HepG2 (cell line): ENCODE data around the gene TBC1D7. TPM values are rescaled to one million over a fixed set of nuclear protein-coding genes. Genes with fewer than 3 reads are reported as not detected.
A peak's percentile ranks its signal among the peaks of the same experiment; 100 is the strongest.

Source experiments
- CEBPG ChIP-seq: IDR thresholded peaks from 2 replicates; pipeline ENCODE4 v1.6.1; 2016
- GFI1 ChIP-seq: sonication (generic); formaldehyde crosslinking; IDR thresholded peaks from 2 replicates; pipeline ENCODE4 v1.5.0; 2020; ENCODE audit warnings: missing genetic modification reagents, mild to moderate bottlenecking, borderline replicate concordance
- HMG20A ChIP-seq: IDR thresholded peaks from 2 replicates; pipeline ENCODE4 v1.6.1; 2016; ENCODE audit warnings: borderline replicate concordance
- HMG20B ChIP-seq: conservative IDR thresholded peaks from 2 replicates; pipeline ENCODE4 v1.6.1; 2016; ENCODE audit warnings: missing genetic modification reagents, missing compliant biosample characterization
- HNF4G ChIP-seq, 2 experiments: sonication (generic) in 1 of 2; formaldehyde crosslinking in 1 of 2; IDR thresholded peaks; 2 replicates each; pipeline versions ENCODE4 v1.4.0 to v1.6.1; 2011 to 2020; ENCODE audit warnings: borderline replicate concordance in 2 of 2, low read depth in 2 of 2, mild to moderate bottlenecking in 2 of 2, low read length in 1 of 2, missing genetic modification reagents in 1 of 2, moderate library complexity in 1 of 2
- NCOA2 ChIP-seq: sonication (generic); formaldehyde crosslinking; IDR thresholded peaks from 2 replicates; pipeline ENCODE4 v1.8.0; 2022; ENCODE audit warnings: inconsistent platforms
- NR2C2 ChIP-seq: sonication (generic); formaldehyde crosslinking; IDR thresholded peaks from 2 replicates; pipeline ENCODE4 v1.4.0; 2020; ENCODE audit warnings: missing genetic modification reagents, mild to moderate bottlenecking, moderate library complexity, borderline replicate concordance
- RXRB ChIP-seq: IDR thresholded peaks from 2 replicates; pipeline ENCODE4 v1.6.1; 2016; ENCODE audit warnings: borderline replicate concordance, missing genetic modification reagents, missing compliant biosample characterization
- ZNF878 ChIP-seq: sonication (generic); formaldehyde crosslinking; IDR thresholded peaks from 2 replicates; pipeline ENCODE4 v1.8.1; 2023; ENCODE audit warnings: mild to moderate bottlenecking, missing genetic modification reagents, moderate library complexity
- ZSCAN31 ChIP-seq: sonication (generic); formaldehyde crosslinking; IDR thresholded peaks from 2 replicates; pipeline ENCODE4 v1.5.0; 2020; ENCODE audit warnings: low read depth, mild to moderate bottlenecking, missing genetic modification reagents
- polyA plus RNA-seq, 8 experiments: library from polyadenylated mRNA; depleted of rRNA in 3 of 8; stranded (reverse) in 7 of 8; unstranded in 1 of 8; fragments of >200 nt; fragmentation: Illumina TruSeq in 4 of 8; extraction: Trizol in 4 of 8; gene quantifications; 2 replicates each; pipeline versions ENCODE4 v1.2.1 to v1.2.3, GENCODE V29; 2011 to 2016; ENCODE audit warnings: low read depth in 4 of 8, missing spikeins in 1 of 8, mixed read lengths in 1 of 8; ENCODE audit not compliant: insufficient read depth in 1 of 8
- total RNA-seq, 5 experiments: library from RNA; depleted of rRNA; stranded (reverse); fragments of >200 nt; fragmentation: Illumina TruSeq; extraction: Trizol; gene quantifications; 2 replicates each; pipeline ENCODE4 v1.2.3, GENCODE V29; 2016; ENCODE audit warnings: low read depth in 1 of 5
- TF ChIP-seq, protein P1 (sequence below): sonication (generic); formaldehyde crosslinking; IDR thresholded peaks from 2 replicates; pipeline ENCODE4 v1.5.1; 2020; ENCODE audit warnings: mild to moderate bottlenecking, missing genetic modification reagents, moderate library complexity
- TF ChIP-seq, protein P2 (sequence below): sonication (generic); formaldehyde crosslinking; IDR thresholded peaks from 2 replicates; pipeline ENCODE4 v1.4.0; 2020; ENCODE audit warnings: missing genetic modification reagents
- TF ChIP-seq, protein P3 (sequence below): IDR thresholded peaks from 2 replicates; pipeline ENCODE4 v1.4.0; 2020; ENCODE audit warnings: mild to moderate bottlenecking, missing genetic modification reagents
- TF ChIP-seq, protein P4 (sequence below): sonication (generic); formaldehyde crosslinking; IDR thresholded peaks from 2 replicates; pipeline ENCODE4 v1.5.1; 2020; ENCODE audit warnings: missing genetic modification reagents, mild to moderate bottlenecking, borderline replicate concordance

Gene TBC1D7
- total and polyA plus RNA-seq, 2 of the 13 experiments (the other 11 are each of a cell fraction or from before 2014, with no cell fraction given), result 23.3 to 30.8 TPM

DNA sequence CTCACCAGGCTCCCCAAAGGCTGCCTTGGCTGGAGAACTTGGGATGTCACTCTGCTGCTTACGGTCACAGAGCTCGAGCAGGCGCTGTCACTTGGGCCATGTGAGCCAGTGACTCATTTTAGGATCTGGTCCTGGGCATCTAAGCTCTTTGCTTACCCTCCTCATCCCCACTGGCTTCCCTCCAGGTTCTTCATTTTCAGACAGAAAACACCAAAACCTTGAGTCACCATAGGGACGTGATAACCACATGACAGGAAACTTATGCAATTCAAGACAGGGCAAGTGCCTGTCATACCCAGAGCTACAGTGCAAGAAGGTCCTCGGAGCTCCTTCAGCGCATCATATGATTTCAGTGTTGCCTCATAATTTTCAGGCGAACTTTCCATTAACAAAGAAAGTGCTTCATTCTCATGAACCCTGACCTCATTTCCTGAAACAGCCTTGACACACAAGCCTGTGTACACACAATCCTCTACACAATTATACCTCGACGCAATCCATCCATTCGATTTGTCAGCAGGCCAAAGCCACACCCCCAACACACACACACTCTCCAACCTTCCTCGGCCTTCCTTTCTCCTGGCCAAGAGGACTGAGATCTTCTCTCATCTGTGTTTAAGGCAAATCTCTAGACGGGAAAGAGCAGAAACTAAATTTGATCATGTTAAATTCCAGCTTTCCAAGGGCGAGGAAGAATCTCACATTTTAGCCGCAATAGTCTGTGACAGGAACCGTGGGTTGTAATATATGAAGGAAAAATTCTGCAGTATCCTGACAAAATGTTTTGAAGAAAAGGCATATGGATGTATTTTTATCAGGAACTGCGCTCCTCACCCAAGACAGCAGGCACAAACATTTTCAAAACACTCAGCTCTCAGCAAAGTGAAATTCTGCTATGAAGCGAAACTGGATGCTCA, 25.3 kb downstream of the TBC1D7 start (continued):
- TF ChIP-seq NR2C2 (CRISPR knock-in tag) (peak; percentile 86), RXRB (CRISPR knock-in tag) (peak; percentile 71), CEBPG (CRISPR knock-in tag) (peak; percentile 80), NCOA2 (CRISPR knock-in tag) (peak; percentile 79), ZSCAN31 (CRISPR knock-in tag) (no peak), HMG20A (CRISPR knock-in tag) (peak; percentile 63; the same call in 1 of the 2 replicates), GFI1 (CRISPR knock-in tag) (peak; percentile 48; the same call in 1 of the 2 replicates), ZNF878 (CRISPR knock-in tag) (peak; percentile 41; the same call in 1 of the 2 replicates), HNF4G (IDR thresholded peaks at IDR 0.05; ENCODE audit: borderline replicate concordance, low read depth, low read length) (peak; percentile 17; the same call in 1 of the 2 replicates), HNF4G (CRISPR knock-in tag; IDR thresholded peaks at IDR 0.05; ENCODE audit: borderline replicate concordance, low read depth) (no peak), HMG20B (CRISPR knock-in tag) (0 out of 2 replicates have a peak, but pooled peaks have one; percentile 38)
- TF ChIP-seq, protein P1, sequence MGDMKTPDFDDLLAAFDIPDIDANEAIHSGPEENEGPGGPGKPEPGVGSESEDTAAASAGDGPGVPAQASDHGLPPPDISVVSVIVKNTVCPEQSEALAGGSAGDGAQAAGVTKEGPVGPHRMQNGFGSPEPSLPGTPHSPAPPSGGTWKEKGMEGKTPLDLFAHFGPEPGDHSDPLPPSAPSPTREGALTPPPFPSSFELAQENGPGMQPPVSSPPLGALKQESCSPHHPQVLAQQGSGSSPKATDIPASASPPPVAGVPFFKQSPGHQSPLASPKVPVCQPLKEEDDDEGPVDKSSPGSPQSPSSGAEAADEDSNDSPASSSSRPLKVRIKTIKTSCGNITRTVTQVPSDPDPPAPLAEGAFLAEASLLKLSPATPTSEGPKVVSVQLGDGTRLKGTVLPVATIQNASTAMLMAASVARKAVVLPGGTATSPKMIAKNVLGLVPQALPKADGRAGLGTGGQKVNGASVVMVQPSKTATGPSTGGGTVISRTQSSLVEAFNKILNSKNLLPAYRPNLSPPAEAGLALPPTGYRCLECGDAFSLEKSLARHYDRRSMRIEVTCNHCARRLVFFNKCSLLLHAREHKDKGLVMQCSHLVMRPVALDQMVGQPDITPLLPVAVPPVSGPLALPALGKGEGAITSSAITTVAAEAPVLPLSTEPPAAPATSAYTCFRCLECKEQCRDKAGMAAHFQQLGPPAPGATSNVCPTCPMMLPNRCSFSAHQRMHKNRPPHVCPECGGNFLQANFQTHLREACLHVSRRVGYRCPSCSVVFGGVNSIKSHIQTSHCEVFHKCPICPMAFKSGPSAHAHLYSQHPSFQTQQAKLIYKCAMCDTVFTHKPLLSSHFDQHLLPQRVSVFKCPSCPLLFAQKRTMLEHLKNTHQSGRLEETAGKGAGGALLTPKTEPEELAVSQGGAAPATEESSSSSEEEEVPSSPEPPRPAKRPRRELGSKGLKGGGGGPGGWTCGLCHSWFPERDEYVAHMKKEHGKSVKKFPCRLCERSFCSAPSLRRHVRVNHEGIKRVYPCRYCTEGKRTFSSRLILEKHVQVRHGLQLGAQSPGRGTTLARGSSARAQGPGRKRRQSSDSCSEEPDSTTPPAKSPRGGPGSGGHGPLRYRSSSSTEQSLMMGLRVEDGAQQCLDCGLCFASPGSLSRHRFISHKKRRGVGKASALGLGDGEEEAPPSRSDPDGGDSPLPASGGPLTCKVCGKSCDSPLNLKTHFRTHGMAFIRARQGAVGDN (CRISPR knock-in tag), result peak; percentile 34; the same call in 1 of the 2 replicates
- TF ChIP-seq, protein P2, sequence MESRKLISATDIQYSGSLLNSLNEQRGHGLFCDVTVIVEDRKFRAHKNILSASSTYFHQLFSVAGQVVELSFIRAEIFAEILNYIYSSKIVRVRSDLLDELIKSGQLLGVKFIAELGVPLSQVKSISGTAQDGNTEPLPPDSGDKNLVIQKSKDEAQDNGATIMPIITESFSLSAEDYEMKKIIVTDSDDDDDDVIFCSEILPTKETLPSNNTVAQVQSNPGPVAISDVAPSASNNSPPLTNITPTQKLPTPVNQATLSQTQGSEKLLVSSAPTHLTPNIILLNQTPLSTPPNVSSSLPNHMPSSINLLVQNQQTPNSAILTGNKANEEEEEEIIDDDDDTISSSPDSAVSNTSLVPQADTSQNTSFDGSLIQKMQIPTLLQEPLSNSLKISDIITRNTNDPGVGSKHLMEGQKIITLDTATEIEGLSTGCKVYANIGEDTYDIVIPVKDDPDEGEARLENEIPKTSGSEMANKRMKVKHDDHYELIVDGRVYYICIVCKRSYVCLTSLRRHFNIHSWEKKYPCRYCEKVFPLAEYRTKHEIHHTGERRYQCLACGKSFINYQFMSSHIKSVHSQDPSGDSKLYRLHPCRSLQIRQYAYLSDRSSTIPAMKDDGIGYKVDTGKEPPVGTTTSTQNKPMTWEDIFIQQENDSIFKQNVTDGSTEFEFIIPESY, result peak; percentile 81
- TF ChIP-seq, protein P3, sequence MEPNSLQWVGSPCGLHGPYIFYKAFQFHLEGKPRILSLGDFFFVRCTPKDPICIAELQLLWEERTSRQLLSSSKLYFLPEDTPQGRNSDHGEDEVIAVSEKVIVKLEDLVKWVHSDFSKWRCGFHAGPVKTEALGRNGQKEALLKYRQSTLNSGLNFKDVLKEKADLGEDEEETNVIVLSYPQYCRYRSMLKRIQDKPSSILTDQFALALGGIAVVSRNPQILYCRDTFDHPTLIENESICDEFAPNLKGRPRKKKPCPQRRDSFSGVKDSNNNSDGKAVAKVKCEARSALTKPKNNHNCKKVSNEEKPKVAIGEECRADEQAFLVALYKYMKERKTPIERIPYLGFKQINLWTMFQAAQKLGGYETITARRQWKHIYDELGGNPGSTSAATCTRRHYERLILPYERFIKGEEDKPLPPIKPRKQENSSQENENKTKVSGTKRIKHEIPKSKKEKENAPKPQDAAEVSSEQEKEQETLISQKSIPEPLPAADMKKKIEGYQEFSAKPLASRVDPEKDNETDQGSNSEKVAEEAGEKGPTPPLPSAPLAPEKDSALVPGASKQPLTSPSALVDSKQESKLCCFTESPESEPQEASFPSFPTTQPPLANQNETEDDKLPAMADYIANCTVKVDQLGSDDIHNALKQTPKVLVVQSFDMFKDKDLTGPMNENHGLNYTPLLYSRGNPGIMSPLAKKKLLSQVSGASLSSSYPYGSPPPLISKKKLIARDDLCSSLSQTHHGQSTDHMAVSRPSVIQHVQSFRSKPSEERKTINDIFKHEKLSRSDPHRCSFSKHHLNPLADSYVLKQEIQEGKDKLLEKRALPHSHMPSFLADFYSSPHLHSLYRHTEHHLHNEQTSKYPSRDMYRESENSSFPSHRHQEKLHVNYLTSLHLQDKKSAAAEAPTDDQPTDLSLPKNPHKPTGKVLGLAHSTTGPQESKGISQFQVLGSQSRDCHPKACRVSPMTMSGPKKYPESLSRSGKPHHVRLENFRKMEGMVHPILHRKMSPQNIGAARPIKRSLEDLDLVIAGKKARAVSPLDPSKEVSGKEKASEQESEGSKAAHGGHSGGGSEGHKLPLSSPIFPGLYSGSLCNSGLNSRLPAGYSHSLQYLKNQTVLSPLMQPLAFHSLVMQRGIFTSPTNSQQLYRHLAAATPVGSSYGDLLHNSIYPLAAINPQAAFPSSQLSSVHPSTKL (CRISPR knock-in tag), result peak; percentile 75
- TF ChIP-seq, protein P4, sequence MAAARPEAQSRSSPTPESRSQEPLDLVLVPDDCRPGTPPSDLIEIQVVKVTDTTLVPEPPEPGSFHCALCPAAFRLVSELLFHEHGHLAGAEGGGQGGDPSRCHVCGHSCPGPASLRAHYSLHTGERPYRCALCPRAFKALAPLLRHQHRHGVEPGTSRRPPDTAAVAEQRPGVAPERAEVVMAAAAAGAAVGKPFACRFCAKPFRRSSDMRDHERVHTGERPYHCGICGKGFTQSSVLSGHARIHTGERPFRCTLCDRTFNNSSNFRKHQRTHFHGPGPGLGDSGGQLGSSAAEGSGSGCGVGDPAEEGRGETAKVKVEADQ (CRISPR knock-in tag), result no peak
